AG04450 (cell line): Measurements from ENCODE around the gene ATG16L1. TPM values are rescaled to one million over a fixed set of nuclear protein-coding genes. Genes with fewer than 3 reads are reported as not detected.

ENCODE experiments used
- CTCF ChIA-PET: fragments of 300-600, 350-600 bp; formaldehyde crosslinking; extraction: SDS; loops from one replicate; lab custom pipeline; 2022; ENCODE audit warnings: antibody characterized with exemption, inconsistent platforms; lab: Charles Lee
- POLR2A ChIA-PET: fragments of 350-600 bp; formaldehyde crosslinking; extraction: SDS; loops from one replicate; lab custom pipeline; 2021; ENCODE audit warnings: antibody characterized with exemption, inconsistent platforms; lab: Yijun Ruan, JAX
- DNase-seq: peaks from one replicate; pipeline ENCODE4 v3.0.0-alpha.2; 2011; ENCODE audit warnings: low read depth, low spot score
- H3K27ac ChIP-seq: one replicate; pipeline ENCODE4 v1.5.1; 2012; ENCODE audit warnings: low read depth, low read length, control low read depth
- H3K27me3 ChIP-seq: one replicate; pipeline ENCODE4 v1.6.0; 2012; ENCODE audit warnings: low read length; ENCODE audit not compliant: control insufficient read depth, insufficient read depth
- H3K4me3 ChIP-seq: 2 replicates; pipeline ENCODE4 v1.5.1; 2011; ENCODE audit warnings: mild to moderate bottlenecking, low read depth, low read length, control low read depth
- H3K9me3 ChIP-seq: 2 replicates; pipeline ENCODE4 v1.5.1; 2012; ENCODE audit warnings: low read length; ENCODE audit not compliant: control insufficient read depth, insufficient read depth
- CTCF ChIP-seq: IDR thresholded peaks from 2 replicates; pipeline ENCODE4 v1.5.1; 2011; ENCODE audit warnings: low read depth, low read length, control low read depth, inconsistent platforms
- polyA plus RNA-seq: library from polyadenylated mRNA; depleted of rRNA; stranded (reverse); fragments of >200 nt; gene quantifications from 2 replicates; pipeline ENCODE4 v1.2.3, GENCODE V29; 2011

The ATG16L1 gene
- polyA plus RNA-seq, 1 experiment: 32.8 TPM

GRCh38 chr2:233259730-233260129 lies 8.3 kb downstream of the ATG16L1 start:
- no peak for TF ChIP-seq CTCF
- CTCF ChIA-PET: no interaction called here

GRCh38 chr2:233260661-233261060 lies 9.2 kb downstream of the ATG16L1 start:
- ChIA-PET CTCF (interaction anchor here (1.2 to 1.6 kb wide), 2 partner anchors 10 to 408 kb away, joined by 3 read pairs; no protein-coding TSS in a partner anchor), POLR2A (no interaction called here)
- H3K27me3 ChIP-seq: no peaks in the 10 kb centered on the region

More at GRCh38 chr2:233259730-233260129, 8.3 kb downstream of the ATG16L1 start:
- Histone ChIP-seq H3K27ac (no peak overlapping the region), H3K27me3 (no peaks in the 10 kb centered on the region), H3K9me3 (no peaks in the 10 kb centered on the region), H3K4me3 (no peak overlapping the region)
- POLR2A ChIA-PET: no interaction called here
- DNase-seq: no peak

GRCh38 chr2:233261819-233262555 lies 10.5 kb downstream of the ATG16L1 start:
- Histone ChIP-seq H3K4me3 (no peak overlapping the region), H3K27me3 (no peaks in the 10 kb centered on the region), H3K27ac (no peak overlapping the region), H3K9me3 (no peaks in the 10 kb centered on the region)
- ChIA-PET POLR2A (no interaction called here), CTCF (interaction anchor here (0.6 to 1.6 kb wide), 3 partner anchors 11 to 655 kb away, joined by 3 to 5 read pairs (median 3); no protein-coding TSS in a partner anchor)
- TF ChIP-seq CTCF: no peak
- DNase-seq: no peak

More at GRCh38 chr2:233260661-233261060, 9.2 kb downstream of the ATG16L1 start:
- Histone ChIP-seq H3K9me3 (no peaks in the 10 kb centered on the region), H3K4me3 (no peak overlapping the region), H3K27ac (no peak overlapping the region)
- TF ChIP-seq CTCF: no peak
- DNase-seq: no peak

- H3K27me3 ChIP-seq: no peaks in the 10 kb centered on the region
- ChIA-PET CTCF (no interaction called here), POLR2A (no interaction called here)
- no peak for TF ChIP-seq CTCF
- H3K27ac ChIP-seq: no peak overlapping the region
- no peak for DNase-seq
- no peak overlapping the region for H3K4me3 ChIP-seq
- H3K9me3 ChIP-seq: no peaks in the 10 kb centered on the region
Measured at GRCh38 chr2:233262562-233262961, 11.1 kb downstream of the ATG16L1 start.

GRCh38 chr2:233263045-233263570 lies 11.6 kb downstream of the ATG16L1 start:
- H3K27me3 ChIP-seq: no peaks in the 10 kb centered on the region
- POLR2A ChIA-PET: no interaction called here
- CTCF ChIA-PET: no interaction called here
- H3K9me3 ChIP-seq: no peaks in the 10 kb centered on the region
- DNase-seq: no peak
- TF ChIP-seq CTCF: no peak
- H3K27ac ChIP-seq: no peak overlapping the region
- H3K4me3 ChIP-seq: no peak overlapping the region
